ENCODE data around the gene CLCN1. TPM values are rescaled to one million over a fixed set of nuclear protein-coding genes. Genes with fewer than 3 reads are reported as not detected.

Gene CLCN1
- polyA plus RNA-seq, 2 of the 4 experiments (the other 2 are of a cell fraction): 0.08 TPM; not detected in 1

DNA sequence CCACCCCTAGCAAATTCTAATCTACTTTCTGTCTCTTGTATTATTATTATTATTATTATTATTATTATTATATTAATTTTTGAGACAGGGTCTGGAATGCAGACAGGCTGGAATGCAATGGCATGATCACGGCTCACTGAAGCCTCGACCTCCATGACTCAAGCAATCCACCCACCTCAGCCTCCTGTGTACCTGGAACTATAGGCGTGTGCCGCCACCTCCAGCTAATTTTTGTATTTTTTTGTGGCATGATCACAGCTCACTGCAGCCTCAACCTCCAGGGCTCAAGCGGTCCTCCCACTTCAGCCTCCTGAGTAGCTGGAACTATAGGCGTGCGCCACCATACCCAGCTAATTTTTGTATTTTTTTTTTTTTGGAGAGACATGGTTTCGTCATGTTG lies 33.8 kb upstream of the CLCN1 start:
- 90% methylated on average over 8 of the region's 8 CpGs for WGBS (ENCODE audit: missing lambda C conversion rate)
- Histone ChIP-seq H3K4me1 (peaks cover 24% of the 10 kb centered on the region), H3K4me2 (no peak overlapping the region), H3K27ac (no peak overlapping the region), H3K9me3 (no peaks in the 10 kb centered on the region), H3K4me3 (no peak overlapping the region)
- CTCF ChIA-PET: interaction anchor here (1.1 to 1.5 kb wide), 3 partner anchors 13 to 42 kb away, joined by 3 to 6 read pairs (median 4); no protein-coding TSS in a partner anchor
- POLR2A ChIA-PET: no interaction called here
- DNase-seq (ENCODE audit: low read depth in 1 of 2, low spot score in 1 of 2): no peak
- FAIRE-seq: no peak
- ATAC-seq: no peak
- TF ChIP-seq, protein P1, sequence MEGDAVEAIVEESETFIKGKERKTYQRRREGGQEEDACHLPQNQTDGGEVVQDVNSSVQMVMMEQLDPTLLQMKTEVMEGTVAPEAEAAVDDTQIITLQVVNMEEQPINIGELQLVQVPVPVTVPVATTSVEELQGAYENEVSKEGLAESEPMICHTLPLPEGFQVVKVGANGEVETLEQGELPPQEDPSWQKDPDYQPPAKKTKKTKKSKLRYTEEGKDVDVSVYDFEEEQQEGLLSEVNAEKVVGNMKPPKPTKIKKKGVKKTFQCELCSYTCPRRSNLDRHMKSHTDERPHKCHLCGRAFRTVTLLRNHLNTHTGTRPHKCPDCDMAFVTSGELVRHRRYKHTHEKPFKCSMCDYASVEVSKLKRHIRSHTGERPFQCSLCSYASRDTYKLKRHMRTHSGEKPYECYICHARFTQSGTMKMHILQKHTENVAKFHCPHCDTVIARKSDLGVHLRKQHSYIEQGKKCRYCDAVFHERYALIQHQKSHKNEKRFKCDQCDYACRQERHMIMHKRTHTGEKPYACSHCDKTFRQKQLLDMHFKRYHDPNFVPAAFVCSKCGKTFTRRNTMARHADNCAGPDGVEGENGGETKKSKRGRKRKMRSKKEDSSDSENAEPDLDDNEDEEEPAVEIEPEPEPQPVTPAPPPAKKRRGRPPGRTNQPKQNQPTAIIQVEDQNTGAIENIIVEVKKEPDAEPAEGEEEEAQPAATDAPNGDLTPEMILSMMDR (IDR thresholded peaks at IDR 0.05): no peak
- TF ChIP-seq CEBPB (IDR thresholded peaks at IDR 0.05) (no peak), NR3C1 (IDR thresholded peaks at IDR 0.05) (no peak), HOXB13 (CRISPR knock-in tag; IDR thresholded peaks at IDR 0.05; ENCODE audit: low read depth) (no peak), KDM1A (IDR thresholded peaks at IDR 0.05; ENCODE audit: low read depth) (no peak), PBX3 (IDR thresholded peaks at IDR 0.05) (no peak), RCOR1 (IDR thresholded peaks at IDR 0.05; ENCODE audit: low read depth, low read length) (no peak), POLR2AphosphoS2 (conservative IDR thresholded peaks at IDR 0.05; ENCODE audit: low read length) (no peak), POLR2A (IDR thresholded peaks at IDR 0.05; ENCODE audit: low read length) (no peak), HOXB5 (CRISPR knock-in tag; IDR thresholded peaks at IDR 0.05) (no peak), HOXA7 (CRISPR knock-in tag; IDR thresholded peaks at IDR 0.05) (no peak), SMC3 (IDR thresholded peaks at IDR 0.05) (no peak), EP300 (IDR thresholded peaks at IDR 0.05) (no peak), RAD21 (conservative IDR thresholded peaks at IDR 0.05 in 1 of 2, IDR thresholded peaks at IDR 0.05 in 1 of 2) (no peak), TFCP2L1 (CRISPR knock-in tag; IDR thresholded peaks at IDR 0.05) (no peak), KDM5A (IDR thresholded peaks at IDR 0.05) (no peak), ZC3H11A (IDR thresholded peaks at IDR 0.05) (no peak)
- TF ChIP-seq, protein P2, sequence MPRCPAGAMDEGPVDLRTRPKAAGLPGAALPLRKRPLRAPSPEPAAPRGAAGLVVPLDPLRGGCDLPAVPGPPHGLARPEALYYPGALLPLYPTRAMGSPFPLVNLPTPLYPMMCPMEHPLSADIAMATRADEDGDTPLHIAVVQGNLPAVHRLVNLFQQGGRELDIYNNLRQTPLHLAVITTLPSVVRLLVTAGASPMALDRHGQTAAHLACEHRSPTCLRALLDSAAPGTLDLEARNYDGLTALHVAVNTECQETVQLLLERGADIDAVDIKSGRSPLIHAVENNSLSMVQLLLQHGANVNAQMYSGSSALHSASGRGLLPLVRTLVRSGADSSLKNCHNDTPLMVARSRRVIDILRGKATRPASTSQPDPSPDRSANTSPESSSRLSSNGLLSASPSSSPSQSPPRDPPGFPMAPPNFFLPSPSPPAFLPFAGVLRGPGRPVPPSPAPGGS (IDR thresholded peaks at IDR 0.05): no peak
- TF ChIP-seq, protein P3, sequence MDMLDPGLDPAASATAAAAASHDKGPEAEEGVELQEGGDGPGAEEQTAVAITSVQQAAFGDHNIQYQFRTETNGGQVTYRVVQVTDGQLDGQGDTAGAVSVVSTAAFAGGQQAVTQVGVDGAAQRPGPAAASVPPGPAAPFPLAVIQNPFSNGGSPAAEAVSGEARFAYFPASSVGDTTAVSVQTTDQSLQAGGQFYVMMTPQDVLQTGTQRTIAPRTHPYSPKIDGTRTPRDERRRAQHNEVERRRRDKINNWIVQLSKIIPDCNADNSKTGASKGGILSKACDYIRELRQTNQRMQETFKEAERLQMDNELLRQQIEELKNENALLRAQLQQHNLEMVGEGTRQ (IDR thresholded peaks at IDR 0.05): no peak
- TF ChIP-seq, protein P4, sequence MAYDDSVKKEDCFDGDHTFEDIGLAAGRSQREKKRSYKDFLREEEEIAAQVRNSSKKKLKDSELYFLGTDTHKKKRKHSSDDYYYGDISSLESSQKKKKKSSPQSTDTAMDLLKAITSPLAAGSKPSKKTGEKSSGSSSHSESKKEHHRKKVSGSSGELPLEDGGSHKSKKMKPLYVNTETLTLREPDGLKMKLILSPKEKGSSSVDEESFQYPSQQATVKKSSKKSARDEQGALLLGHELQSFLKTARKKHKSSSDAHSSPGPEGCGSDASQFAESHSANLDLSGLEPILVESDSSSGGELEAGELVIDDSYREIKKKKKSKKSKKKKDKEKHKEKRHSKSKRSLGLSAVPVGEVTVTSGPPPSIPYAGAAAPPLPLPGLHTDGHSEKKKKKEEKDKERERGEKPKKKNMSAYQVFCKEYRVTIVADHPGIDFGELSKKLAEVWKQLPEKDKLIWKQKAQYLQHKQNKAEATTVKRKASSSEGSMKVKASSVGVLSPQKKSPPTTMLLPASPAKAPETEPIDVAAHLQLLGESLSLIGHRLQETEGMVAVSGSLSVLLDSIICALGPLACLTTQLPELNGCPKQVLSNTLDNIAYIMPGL (CRISPR knock-in tag; IDR thresholded peaks at IDR 0.05; ENCODE audit: borderline replicate concordance): no peak

- H3K9me3 ChIP-seq: no peaks in the 10 kb centered on the region
- POLR2A ChIA-PET: interaction anchor here (1.2 kb wide), 1 partner anchor 8 kb away, joined by 3 read pairs; no protein-coding TSS in a partner anchor
- FAIRE-seq (no peak), ATAC-seq (no peak), DNase-seq (ENCODE audit: low read depth in 1 of 2, low spot score in 1 of 2) (no peak)
- 80% methylated on average over 4 of the region's 4 CpGs for WGBS (ENCODE audit: missing lambda C conversion rate)
- H3K4me1 ChIP-seq: peaks cover 28% of the 10 kb centered on the region
- H3K4me2 ChIP-seq: no peak overlapping the region
- no peak overlapping the region for H3K4me3 ChIP-seq
- H3K27ac ChIP-seq: no peak overlapping the region
- CTCF ChIA-PET: interaction anchor here (0.8 to 1.2 kb wide), 2 partner anchors 14 to 52 kb away, joined by 3 to 4 read pairs; no protein-coding TSS in a partner anchor
- TF ChIP-seq POLR2A (IDR thresholded peaks at IDR 0.05; ENCODE audit: low read length) (no peak), CBX2 (IDR thresholded peaks at IDR 0.05; ENCODE audit: borderline replicate concordance, low read depth) (no peak), TFCP2L1 (CRISPR knock-in tag; IDR thresholded peaks at IDR 0.05) (no peak), CEBPB (IDR thresholded peaks at IDR 0.05) (no peak), JUN (IDR thresholded peaks at IDR 0.05) (no peak), RNF2 (IDR thresholded peaks at IDR 0.05; ENCODE audit: borderline replicate concordance, low read depth) (no peak), MAZ (IDR thresholded peaks at IDR 0.05; ENCODE audit: borderline replicate concordance, low read depth, low read length) (no peak), RCOR1 (IDR thresholded peaks at IDR 0.05; ENCODE audit: low read depth, low read length) (no peak), EP300 (IDR thresholded peaks at IDR 0.05) (no peak), EHF (CRISPR knock-in tag; IDR thresholded peaks at IDR 0.05) (no peak), HEYL (CRISPR knock-in tag; IDR thresholded peaks at IDR 0.05) (no peak), RARB (CRISPR knock-in tag; IDR thresholded peaks at IDR 0.05) (no peak), ZFP36 (IDR thresholded peaks at IDR 0.05; ENCODE audit: borderline replicate concordance, partially characterized antibody) (no peak), FOXS1 (CRISPR knock-in tag; IDR thresholded peaks at IDR 0.05) (no peak)
- TF ChIP-seq, protein P4 (CRISPR knock-in tag; IDR thresholded peaks at IDR 0.05; ENCODE audit: borderline replicate concordance): no peak
- TF ChIP-seq, protein P5, sequence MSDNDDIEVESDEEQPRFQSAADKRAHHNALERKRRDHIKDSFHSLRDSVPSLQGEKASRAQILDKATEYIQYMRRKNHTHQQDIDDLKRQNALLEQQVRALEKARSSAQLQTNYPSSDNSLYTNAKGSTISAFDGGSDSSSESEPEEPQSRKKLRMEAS (IDR thresholded peaks at IDR 0.05): no peak
These were observed 32.5 kb upstream of the CLCN1 start for GRCh38 chr7:143283381-143283780.
